Measurements from ENCODE around the gene TRIP12. TPM values are rescaled to one million over a fixed set of nuclear protein-coding genes. Genes with fewer than 3 reads are reported as not detected.
"Not testable (repeated sequence)": the region's sequence is repeated elsewhere in the genome, so short reads cannot be mapped to it uniquely, and the experiment has no call there.

Gene TRIP12
- total RNA-seq, 4 donors from 2014 or later = 112 to 156 (median 129) TPM

GRCh38 chr2:229774237-229774636, 147.6 kb downstream of the TRIP12 start:
- TF ChIP-seq POLR2A (IDR thresholded peaks at IDR 0.05) (no peak), CTCF (IDR thresholded peaks at IDR 0.05) (no peak)
- WGBS, 2 donors = 94 to 98% methylated on average over 1 of the region's 1 CpG
- intact Hi-C loops (cut with DNase I; ENCODE audit: low total_unique reads) = no loop called here
- H3K4me3 ChIP-seq (ENCODE audit: low read depth, poor library complexity, severe bottlenecking) = no peak overlapping the region
- no peak for DNase-seq (ENCODE audit: low spot score in 2 of 2)

GRCh38 chr2:229768235-229768634, 153.6 kb downstream of the TRIP12 start:
- no peak for TF ChIP-seq CTCF (IDR thresholded peaks at IDR 0.05)
- no peak for TF ChIP-seq POLR2A (IDR thresholded peaks at IDR 0.05)
- no peak for DNase-seq (ENCODE audit: low spot score in 2 of 2)
- 89 to 97% methylated on average over 1 of the region's 1 CpG for WGBS, 2 donors
- H3K4me3 ChIP-seq (ENCODE audit: low read depth, poor library complexity, severe bottlenecking) = no peak overlapping the region
- intact Hi-C loops (cut with DNase I; ENCODE audit: low total_unique reads) = no loop called here

GRCh38 chr2:229765721-229766120, 156.1 kb downstream of the TRIP12 start:
- H3K4me3 ChIP-seq (ENCODE audit: low read depth, poor library complexity, severe bottlenecking) = no peak overlapping the region
- intact Hi-C loops (cut with DNase I; ENCODE audit: low total_unique reads) = no loop called here
- no peak for DNase-seq (ENCODE audit: low spot score in 2 of 2)
- no peak for TF ChIP-seq POLR2A (IDR thresholded peaks at IDR 0.05)
- TF ChIP-seq CTCF (IDR thresholded peaks at IDR 0.05) = no peak

- intact Hi-C loops (cut with DNase I; ENCODE audit: low total_unique reads) = no loop called here
- no peak for TF ChIP-seq POLR2A (IDR thresholded peaks at IDR 0.05)
- TF ChIP-seq CTCF (IDR thresholded peaks at IDR 0.05) = no peak
- no peak for DNase-seq (ENCODE audit: low spot score in 2 of 2)
- 68 to 85% methylated on average over 1 of the region's 1 CpG for WGBS, 2 donors
- H3K4me3 ChIP-seq (ENCODE audit: low read depth, poor library complexity, severe bottlenecking) = no peak overlapping the region
These were observed 160.1 kb downstream of the TRIP12 start for GRCh38 chr2:229761663-229762062.

GRCh38 chr2:229757462-229757861, 164.3 kb downstream of the TRIP12 start:
- 94 to 99% methylated on average over 10 of the region's 10 CpGs for WGBS, 2 donors
- H3K4me3 ChIP-seq (ENCODE audit: low read depth, poor library complexity, severe bottlenecking); intact Hi-C loops (cut with DNase I; ENCODE audit: low total_unique reads); DNase-seq (ENCODE audit: low spot score in 2 of 2): not testable (repeated sequence)

GRCh38 chr2:229752970-229753729, 168.7 kb downstream of the TRIP12 start:
- 80 to 82% methylated on average over 11 of the region's 11 CpGs for WGBS, 2 donors
- no peak overlapping the region for H3K4me3 ChIP-seq (ENCODE audit: low read depth, poor library complexity, severe bottlenecking)
- intact Hi-C loops (cut with DNase I; ENCODE audit: low total_unique reads) = no loop called here
- TF ChIP-seq POLR2A (IDR thresholded peaks at IDR 0.05) (no peak), CTCF (IDR thresholded peaks at IDR 0.05) (no peak)
- no peak for DNase-seq (ENCODE audit: low spot score in 2 of 2)
